ENCODE data around the gene RIPOR2.

The RIPOR2 gene

DNA sequence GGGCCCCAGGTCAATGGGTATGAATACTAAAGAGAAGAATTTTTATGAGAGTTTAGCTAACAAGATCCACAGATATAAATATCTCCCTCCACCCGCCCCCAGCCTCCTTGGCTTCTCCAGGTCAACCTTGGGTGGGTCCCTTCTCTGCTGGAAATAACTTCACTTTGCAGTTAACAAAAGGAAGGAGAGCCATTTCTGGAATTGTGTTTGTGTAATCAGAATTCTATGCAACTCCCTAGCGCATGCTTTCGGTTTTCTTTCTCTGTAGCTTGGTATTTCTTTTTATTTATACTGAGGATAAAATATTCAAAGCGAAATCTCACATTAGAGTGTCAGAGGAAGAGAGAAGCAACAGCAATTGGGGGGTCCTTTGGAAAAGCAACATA, 27.1 kb downstream of the RIPOR2 start:
- Histone ChIP-seq H3K4me1 (ENCODE audit: control insufficient read depth, insufficient read depth, low read length) (peaks cover 17% of the 10 kb centered on the region), H3K9me3 (ENCODE audit: control insufficient read depth, insufficient read depth, low read depth, low read length) (no peaks in the 10 kb centered on the region), H3K36me3 (ENCODE audit: control insufficient read depth in 2 of 2, insufficient read depth in 1 of 2, low read length in 2 of 2) (no peaks in the 10 kb centered on the region), H3K4me3 (ENCODE audit: low read depth, low read length) (no peak overlapping the region), H3K27ac (ENCODE audit: extremely low read depth, low read depth, low read length) (no peak overlapping the region)
- CTCF ChIA-PET, result interaction anchor here (2.9 to 3.4 kb wide), 2 partner anchors 25 to 82 kb away, joined by 10 to 15 read pairs; no protein-coding TSS in a partner anchor
- TF ChIP-seq ZNF302 (tag by site-specific recombination; IDR thresholded peaks at IDR 0.05; ENCODE audit: low read depth) (no peak), ZNF610 (tag by site-specific recombination; IDR thresholded peaks at IDR 0.05; ENCODE audit: borderline replicate concordance) (no peak), IKZF3 (tag by site-specific recombination; IDR thresholded peaks at IDR 0.05) (no peak), ZNF16 (tag by site-specific recombination; IDR thresholded peaks at IDR 0.05; ENCODE audit: low read depth) (no peak), ZNF140 (tag by site-specific recombination; IDR thresholded peaks at IDR 0.05) (no peak), ZNF677 (tag by site-specific recombination; IDR thresholded peaks at IDR 0.05) (no peak), ZNF768 (tag by site-specific recombination; IDR thresholded peaks at IDR 0.05) (no peak), ZNF776 (tag by site-specific recombination; IDR thresholded peaks at IDR 0.05; ENCODE audit: borderline replicate concordance) (no peak), ZNF211 (tag by site-specific recombination; IDR thresholded peaks at IDR 0.05; ENCODE audit: low read depth) (no peak), OVOL3 (tag by site-specific recombination; IDR thresholded peaks at IDR 0.05) (no peak), ZNF621 (tag by site-specific recombination; IDR thresholded peaks at IDR 0.05) (no peak), SP7 (tag by site-specific recombination; IDR thresholded peaks at IDR 0.05) (no peak), ZBTB26 (tag by site-specific recombination; optimal IDR thresholded peaks at IDR 0.05) (no peak), ZNF529 (tag by site-specific recombination; IDR thresholded peaks at IDR 0.05; ENCODE audit: insufficient replicate concordance) (no peak)
- TF ChIP-seq, protein P1, sequence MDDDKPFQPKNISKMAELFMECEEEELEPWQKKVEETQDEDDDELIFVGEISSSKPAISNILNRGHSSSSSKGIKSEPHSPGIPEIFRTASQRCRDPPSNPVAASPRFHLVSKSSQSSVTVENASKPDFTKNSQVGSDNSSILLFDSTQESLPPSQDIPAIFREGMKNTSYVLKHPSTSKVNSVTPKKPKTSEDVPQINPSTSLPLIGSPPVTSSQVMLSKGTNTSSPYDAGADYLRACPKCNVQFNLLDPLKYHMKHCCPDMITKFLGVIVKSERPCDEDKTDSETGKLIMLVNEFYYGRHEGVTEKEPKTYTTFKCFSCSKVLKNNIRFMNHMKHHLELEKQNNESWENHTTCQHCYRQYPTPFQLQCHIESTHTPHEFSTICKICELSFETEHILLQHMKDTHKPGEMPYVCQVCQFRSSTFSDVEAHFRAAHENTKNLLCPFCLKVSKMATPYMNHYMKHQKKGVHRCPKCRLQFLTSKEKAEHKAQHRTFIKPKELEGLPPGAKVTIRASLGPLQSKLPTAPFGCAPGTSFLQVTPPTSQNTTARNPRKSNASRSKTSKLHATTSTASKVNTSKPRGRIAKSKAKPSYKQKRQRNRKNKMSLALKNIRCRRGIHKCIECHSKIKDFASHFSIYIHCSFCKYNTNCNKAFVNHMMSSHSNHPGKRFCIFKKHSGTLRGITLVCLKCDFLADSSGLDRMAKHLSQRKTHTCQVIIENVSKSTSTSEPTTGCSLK (tag by site-specific recombination; IDR thresholded peaks at IDR 0.05), result no peak
- POLR2A ChIA-PET, result no interaction called here

DNA sequence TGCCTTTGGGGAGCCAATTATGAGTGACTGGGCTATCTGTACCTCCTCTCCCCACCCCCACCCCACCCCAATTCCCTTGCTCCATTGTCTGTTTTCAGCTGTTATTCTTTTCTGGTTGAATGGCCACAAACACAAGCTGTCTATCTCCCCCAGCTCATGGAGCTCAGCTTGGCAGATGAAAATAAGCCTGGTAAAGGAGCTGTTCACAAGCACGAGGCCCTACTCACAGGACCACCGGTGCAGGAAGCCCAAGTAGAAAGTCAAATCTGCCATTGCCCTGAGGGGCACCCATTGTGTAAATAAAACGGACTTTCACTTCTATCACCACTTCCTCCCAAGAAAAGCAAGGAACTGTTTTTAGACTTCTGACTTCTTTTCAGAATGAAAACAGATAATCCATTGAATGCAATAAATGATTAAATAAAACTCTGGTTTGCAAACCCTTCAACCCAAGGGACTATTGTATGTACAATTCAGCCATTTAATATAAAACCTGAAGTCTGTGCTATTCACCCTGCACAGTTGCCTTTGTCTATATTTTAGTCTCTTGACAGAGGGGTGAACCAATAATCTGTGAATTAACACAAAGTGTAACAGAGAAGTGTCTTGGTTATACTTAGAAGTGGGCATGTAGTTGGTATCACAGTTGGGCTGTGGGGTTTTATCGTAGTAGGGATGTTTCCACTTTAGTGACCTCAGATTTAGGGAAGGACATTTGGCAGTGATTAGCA, 27.7 kb downstream of the RIPOR2 start:
- CTCF ChIA-PET, result interaction anchor here (2.9 kb wide), 1 partner anchor 26 kb away, joined by 10 read pairs; no protein-coding TSS in a partner anchor
- POLR2A ChIA-PET, result no interaction called here
- TF ChIP-seq, protein P2, sequence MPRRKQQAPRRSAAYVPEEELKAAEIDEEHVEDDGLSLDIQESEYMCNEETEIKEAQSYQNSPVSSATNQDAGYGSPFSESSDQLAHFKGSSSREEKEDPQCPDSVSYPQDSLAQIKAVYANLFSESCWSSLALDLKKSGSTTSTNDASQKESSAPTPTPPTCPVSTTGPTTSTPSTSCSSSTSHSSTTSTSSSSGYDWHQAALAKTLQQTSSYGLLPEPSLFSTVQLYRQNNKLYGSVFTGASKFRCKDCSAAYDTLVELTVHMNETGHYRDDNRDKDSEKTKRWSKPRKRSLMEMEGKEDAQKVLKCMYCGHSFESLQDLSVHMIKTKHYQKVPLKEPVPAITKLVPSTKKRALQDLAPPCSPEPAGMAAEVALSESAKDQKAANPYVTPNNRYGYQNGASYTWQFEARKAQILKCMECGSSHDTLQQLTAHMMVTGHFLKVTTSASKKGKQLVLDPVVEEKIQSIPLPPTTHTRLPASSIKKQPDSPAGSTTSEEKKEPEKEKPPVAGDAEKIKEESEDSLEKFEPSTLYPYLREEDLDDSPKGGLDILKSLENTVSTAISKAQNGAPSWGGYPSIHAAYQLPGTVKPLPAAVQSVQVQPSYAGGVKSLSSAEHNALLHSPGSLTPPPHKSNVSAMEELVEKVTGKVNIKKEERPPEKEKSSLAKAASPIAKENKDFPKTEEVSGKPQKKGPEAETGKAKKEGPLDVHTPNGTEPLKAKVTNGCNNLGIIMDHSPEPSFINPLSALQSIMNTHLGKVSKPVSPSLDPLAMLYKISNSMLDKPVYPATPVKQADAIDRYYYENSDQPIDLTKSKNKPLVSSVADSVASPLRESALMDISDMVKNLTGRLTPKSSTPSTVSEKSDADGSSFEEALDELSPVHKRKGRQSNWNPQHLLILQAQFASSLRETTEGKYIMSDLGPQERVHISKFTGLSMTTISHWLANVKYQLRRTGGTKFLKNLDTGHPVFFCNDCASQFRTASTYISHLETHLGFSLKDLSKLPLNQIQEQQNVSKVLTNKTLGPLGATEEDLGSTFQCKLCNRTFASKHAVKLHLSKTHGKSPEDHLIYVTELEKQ (tag by site-specific recombination; IDR thresholded peaks at IDR 0.05; ENCODE audit: borderline replicate concordance), result no peak
- TF ChIP-seq ZNF335 (tag by site-specific recombination; conservative IDR thresholded peaks at IDR 0.05), result no peak
- TF ChIP-seq ZNF768 (tag by site-specific recombination; IDR thresholded peaks at IDR 0.05), result no peak
- TF ChIP-seq ZNF433 (tag by site-specific recombination; IDR thresholded peaks at IDR 0.05; ENCODE audit: low read depth), result no peak
- no peak for TF ChIP-seq YY1 (tag by site-specific recombination; IDR thresholded peaks at IDR 0.05)
- no peak for TF ChIP-seq IKZF3 (tag by site-specific recombination; IDR thresholded peaks at IDR 0.05)
- no peak for TF ChIP-seq HOXC10 (CRISPR knock-in tag; IDR thresholded peaks at IDR 0.05)
- no peak for TF ChIP-seq ZFP69B (tag by site-specific recombination; IDR thresholded peaks at IDR 0.05)
- no peak for TF ChIP-seq ZNF549 (tag by site-specific recombination; IDR thresholded peaks at IDR 0.05)
- TF ChIP-seq ZNF776 (tag by site-specific recombination; IDR thresholded peaks at IDR 0.05; ENCODE audit: borderline replicate concordance), result no peak
- no peak for TF ChIP-seq ZNF747 (tag by site-specific recombination; IDR thresholded peaks at IDR 0.05)
- no peak for TF ChIP-seq GFI1B (tag by site-specific recombination; IDR thresholded peaks at IDR 0.05)
- no peak for TF ChIP-seq ZBTB21 (tag by site-specific recombination; IDR thresholded peaks at IDR 0.05)
- no peak for TF ChIP-seq ZNF138 (tag by site-specific recombination; IDR thresholded peaks at IDR 0.05; ENCODE audit: borderline replicate concordance)
- no peak for TF ChIP-seq ZNF610 (tag by site-specific recombination; IDR thresholded peaks at IDR 0.05; ENCODE audit: borderline replicate concordance)
- H3K4me3 ChIP-seq (ENCODE audit: low read depth, low read length), result no peak overlapping the region
- H3K4me1 ChIP-seq (ENCODE audit: control insufficient read depth, insufficient read depth, low read length), result peaks cover 17% of the 10 kb centered on the region
- no peaks in the 10 kb centered on the region for H3K36me3 ChIP-seq (ENCODE audit: control insufficient read depth in 2 of 2, insufficient read depth in 1 of 2, low read length in 2 of 2)
- H3K9me3 ChIP-seq (ENCODE audit: control insufficient read depth, insufficient read depth, low read depth, low read length), result no peaks in the 10 kb centered on the region
- H3K27ac ChIP-seq (ENCODE audit: extremely low read depth, low read depth, low read length), result no peak overlapping the region

All from HEK293 (cell line).